Adipose tissue (tissue), 3 donors: ENCODE data around the gene CAMSAP3. TPM values are rescaled to one million over a fixed set of nuclear protein-coding genes. Genes with fewer than 3 reads are reported as not detected.

Experiments used
- H3K27ac ChIP-seq: one replicate; pipeline ENCODE4 v1.5.1; 2013; ENCODE audit warnings: low read depth, low read length
- WGBS, 3 donors: extraction: QIAGEN DNeasy Blood & Tissue Kit; methylation state at CpG; one replicate each; pipeline ENCODE4 v1.1.7; 2013; 5-methylcytosine and 5-hydroxymethylcytosine counted together
- polyA plus RNA-seq, 3 donors: library from polyadenylated mRNA; stranded (reverse); fragments of 200-250 nt; gene quantifications; one replicate each; pipeline ENCODE4 v1.2.3, GENCODE V29; 2013
- donor health status: healthy with polysubstance abuse.
- donor health status: Bipolar disorder and iron deficiency.
- donor health status: healthy.

The CAMSAP3 gene
- polyA plus RNA-seq, 3 donors = 0.11 to 23.1 (median 2.2) TPM

- H3K27ac ChIP-seq = no peak overlapping the region
- WGBS, 3 donors = 65 to 79% (median 71%) methylated on average over 13 to 14 of the region's 14 CpGs
Observed at GRCh38 chr19:7605490-7606222, 10.0 kb downstream of the CAMSAP3 start.

GRCh38 chr19:7606289-7606688, 10.6 kb downstream of the CAMSAP3 start:
- WGBS, 3 donors = 72 to 88% (median 80%) methylated on average over 16 to 17 of the region's 17 CpGs

DNA sequence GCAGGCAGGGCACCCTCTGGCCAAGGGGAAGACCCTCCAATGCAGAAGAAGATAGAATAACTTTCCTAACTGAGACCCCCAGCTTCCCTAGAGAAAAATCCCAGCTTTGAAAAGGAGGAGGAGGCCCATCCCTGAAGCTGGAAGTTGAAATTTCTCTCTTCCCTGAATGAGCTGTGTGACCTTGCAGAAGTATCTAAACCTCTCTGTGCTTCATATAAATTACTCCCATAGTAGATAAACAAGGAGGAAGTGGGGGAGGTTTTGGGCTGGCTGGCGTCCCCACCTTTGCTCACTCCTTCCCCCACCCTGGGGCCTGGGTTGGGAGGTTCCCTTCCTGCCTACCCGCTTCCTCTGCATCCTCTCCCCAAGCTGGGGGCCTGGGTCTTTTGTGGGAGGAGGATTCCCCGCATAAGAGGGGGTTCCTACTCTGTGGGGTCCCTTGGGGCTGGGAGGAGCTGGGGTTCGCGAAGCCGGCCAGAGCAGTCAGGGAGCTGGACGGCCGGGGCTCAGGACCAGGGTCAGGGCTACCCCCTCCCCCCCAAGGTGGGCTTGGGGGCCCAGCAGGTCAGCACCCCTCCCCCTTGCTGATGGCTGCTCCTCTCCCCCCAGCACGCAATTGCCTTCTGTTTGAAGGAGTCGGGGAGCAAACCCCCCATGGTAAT, 11.7 kb downstream of the CAMSAP3 start:
- 67 to 84% (median 68%) methylated on average over 8 to 10 of the region's 10 CpGs for WGBS, 3 donors
- H3K27ac ChIP-seq = no peak overlapping the region

More at GRCh38 chr19:7606289-7606688, 10.6 kb downstream of the CAMSAP3 start:
- no peak overlapping the region for H3K27ac ChIP-seq

- 86 to 92% (median 90%) methylated on average over 22 to 25 of the region's 25 CpGs for WGBS, 3 donors
- H3K27ac ChIP-seq = no peak overlapping the region
Observed at GRCh38 chr19:7607874-7608560, 12.4 kb downstream of the CAMSAP3 start.

GRCh38 chr19:7610491-7611240, 15.0 kb downstream of the CAMSAP3 start:
- no peak overlapping the region for H3K27ac ChIP-seq
- WGBS, 3 donors = 83 to 88% (median 84%) methylated on average over 30 to 31 of the region's 31 CpGs

DNA sequence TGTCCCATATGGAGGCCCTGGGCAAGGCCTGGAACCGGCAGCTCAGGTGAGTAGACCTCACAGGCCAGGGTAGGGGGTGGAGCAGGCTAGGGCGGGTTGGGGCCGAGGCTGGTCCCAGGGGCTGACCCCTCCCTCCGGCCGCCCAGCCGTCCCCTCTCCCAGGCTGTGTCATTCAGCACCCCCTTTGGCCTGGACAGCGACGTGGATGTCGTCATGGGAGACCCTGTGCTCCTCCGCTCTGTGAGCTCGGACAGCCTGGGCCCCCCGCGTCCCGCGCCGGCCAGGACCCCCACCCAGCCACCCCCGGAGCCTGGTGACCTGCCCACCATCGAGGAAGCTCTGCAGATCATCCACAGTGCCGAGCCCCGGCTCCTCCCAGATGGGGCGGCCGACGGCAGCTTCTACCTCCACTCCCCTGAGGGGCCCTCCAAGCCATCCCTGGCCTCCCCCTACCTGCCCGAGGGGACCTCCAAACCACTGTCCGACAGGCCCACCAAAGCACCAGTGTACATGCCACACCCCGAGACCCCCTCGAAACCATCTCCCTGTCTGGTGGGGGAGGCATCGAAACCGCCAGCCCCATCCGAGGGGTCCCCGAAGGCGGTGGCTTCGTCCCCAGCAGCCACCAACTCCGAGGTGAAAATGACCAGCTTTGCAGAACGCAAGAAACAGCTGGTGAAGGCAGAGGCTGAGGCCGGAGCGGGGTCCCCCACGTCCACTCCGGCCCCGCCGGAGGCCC, 16.0 kb downstream of the CAMSAP3 start:
- 84 to 93% (median 87%) methylated on average over 37 to 41 of the region's 41 CpGs for WGBS, 3 donors
- no peak overlapping the region for H3K27ac ChIP-seq

GRCh38 chr19:7612282-7613274, 16.9 kb downstream of the CAMSAP3 start:
- 91 to 92% (median 91%) methylated on average over 72 to 81 of the region's 81 CpGs for WGBS, 3 donors
- no peak overlapping the region for H3K27ac ChIP-seq

DNA sequence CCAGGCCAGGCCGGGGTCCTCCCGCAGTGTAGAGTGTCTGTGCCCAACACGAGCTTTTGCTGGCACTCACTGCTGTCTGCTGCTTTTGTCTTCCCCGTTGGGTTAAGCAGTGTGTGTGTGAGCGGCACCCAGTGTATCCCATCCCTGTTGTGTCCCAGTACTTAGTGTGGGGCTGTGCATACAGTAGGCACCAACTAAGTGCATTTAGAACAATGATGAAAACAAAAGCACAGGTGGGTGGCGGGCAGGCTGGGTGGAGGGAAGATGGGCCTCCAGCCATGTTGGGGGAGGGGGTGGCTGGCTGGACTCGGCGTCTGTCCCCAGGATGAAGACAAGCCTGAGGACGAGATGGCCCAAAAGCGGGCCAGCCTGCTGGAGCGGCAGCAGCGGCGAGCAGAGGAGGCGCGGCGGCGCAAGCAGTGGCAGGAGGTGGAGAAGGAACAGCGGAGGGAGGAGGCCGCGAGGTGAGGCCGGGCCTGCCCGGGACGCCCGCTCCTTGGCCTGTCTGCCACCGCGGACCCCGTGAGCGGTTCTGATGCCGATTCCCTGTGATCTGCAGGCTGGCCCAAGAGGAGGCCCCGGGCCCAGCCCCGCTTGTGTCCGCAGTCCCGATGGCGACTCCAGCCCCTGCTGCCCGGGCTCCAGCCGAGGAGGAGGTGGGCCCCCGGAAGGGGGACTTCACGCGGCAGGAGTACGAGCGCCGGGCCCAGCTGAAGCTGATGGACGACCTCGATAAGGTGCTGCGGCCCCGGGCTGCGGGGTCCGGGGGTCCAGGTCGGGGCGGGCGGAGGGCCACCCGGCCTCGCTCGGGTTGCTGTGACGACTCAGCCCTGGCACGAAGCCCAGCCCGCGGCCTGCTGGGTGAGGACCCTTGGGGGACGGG, 19.4 kb downstream of the CAMSAP3 start:
- 78 to 84% (median 84%) methylated on average over 47 to 59 of the region's 59 CpGs for WGBS, 3 donors
- no peak overlapping the region for H3K27ac ChIP-seq

DNA sequence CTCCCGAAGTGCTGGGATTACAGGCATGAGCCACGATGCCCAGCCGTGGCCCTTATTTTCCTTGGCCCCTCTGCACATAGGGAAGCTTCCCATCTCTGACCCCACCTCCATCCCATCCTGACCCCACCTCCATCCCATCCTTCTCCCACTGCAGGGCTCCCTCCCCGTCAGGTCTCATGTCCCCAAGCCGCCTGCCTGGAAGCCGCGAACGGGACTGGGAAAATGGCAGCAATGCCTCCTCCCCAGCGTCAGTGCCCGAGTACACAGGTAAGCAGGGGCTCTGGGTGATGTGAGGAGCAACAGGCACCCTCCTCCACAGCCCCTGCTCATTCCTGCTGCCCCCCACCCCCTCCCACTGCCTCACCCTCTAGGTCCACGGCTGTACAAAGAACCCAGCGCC, 21.5 kb downstream of the CAMSAP3 start:
- WGBS, 3 donors = 93 to 96% (median 93%) methylated on average over 12 of the region's 12 CpGs
- no peak overlapping the region for H3K27ac ChIP-seq

DNA sequence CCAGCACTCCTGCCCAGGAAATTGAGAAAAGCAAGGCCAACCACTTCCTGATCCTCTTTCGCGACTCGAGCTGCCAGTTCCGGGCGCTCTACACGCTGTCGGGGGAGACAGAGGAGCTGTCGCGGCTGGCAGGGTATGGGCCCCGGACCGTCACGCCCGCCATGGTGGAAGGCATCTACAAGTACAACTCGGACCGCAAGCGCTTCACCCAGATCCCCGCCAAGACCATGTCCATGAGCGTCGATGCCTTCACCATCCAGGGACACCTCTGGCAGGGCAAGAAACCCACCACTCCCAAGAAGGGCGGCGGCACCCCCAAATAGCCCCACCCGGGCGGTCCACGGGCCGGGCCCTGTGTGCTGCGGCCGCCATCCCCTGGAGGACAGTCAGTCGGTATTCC, 22.1 kb downstream of the CAMSAP3 start:
- 71 to 90% (median 78%) methylated on average over 28 of the region's 28 CpGs for WGBS, 3 donors
- H3K27ac ChIP-seq = no peak overlapping the region

DNA sequence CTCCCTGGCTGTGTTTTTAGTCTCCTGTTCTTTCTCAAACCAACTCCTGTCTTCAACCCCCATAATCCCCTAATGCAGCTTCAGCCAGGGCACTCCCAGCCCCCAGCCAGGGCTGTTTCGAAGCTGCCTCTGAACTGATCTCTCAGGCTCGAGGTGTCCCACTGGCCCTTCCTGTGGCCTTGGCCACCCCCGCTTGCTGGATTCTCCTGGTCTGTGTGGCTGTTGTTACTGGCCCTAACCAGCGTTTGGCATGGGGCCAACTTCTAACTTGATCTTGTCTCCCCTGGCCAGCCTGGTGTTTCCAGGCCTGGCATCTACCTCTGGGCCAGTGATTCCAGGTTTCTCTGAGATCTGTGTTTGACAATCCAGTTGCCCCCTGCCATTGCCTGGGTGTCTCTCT, 22.7 kb downstream of the CAMSAP3 start:
- no peak overlapping the region for H3K27ac ChIP-seq
- 23 to 68% (median 59%) methylated on average over 4 of the region's 4 CpGs for WGBS, 3 donors

- no peak overlapping the region for H3K27ac ChIP-seq
- 27 to 78% (median 75%) methylated on average over 20 to 21 of the region's 21 CpGs for WGBS, 3 donors
Observed at GRCh38 chr19:7618771-7619510, 23.3 kb downstream of the CAMSAP3 start.

- H3K27ac ChIP-seq = no peak overlapping the region
- 54 to 91% (median 85%) methylated on average over 46 to 48 of the region's 48 CpGs for WGBS, 3 donors
Observed at GRCh38 chr19:7619671-7620441, 24.2 kb downstream of the CAMSAP3 start.

DNA sequence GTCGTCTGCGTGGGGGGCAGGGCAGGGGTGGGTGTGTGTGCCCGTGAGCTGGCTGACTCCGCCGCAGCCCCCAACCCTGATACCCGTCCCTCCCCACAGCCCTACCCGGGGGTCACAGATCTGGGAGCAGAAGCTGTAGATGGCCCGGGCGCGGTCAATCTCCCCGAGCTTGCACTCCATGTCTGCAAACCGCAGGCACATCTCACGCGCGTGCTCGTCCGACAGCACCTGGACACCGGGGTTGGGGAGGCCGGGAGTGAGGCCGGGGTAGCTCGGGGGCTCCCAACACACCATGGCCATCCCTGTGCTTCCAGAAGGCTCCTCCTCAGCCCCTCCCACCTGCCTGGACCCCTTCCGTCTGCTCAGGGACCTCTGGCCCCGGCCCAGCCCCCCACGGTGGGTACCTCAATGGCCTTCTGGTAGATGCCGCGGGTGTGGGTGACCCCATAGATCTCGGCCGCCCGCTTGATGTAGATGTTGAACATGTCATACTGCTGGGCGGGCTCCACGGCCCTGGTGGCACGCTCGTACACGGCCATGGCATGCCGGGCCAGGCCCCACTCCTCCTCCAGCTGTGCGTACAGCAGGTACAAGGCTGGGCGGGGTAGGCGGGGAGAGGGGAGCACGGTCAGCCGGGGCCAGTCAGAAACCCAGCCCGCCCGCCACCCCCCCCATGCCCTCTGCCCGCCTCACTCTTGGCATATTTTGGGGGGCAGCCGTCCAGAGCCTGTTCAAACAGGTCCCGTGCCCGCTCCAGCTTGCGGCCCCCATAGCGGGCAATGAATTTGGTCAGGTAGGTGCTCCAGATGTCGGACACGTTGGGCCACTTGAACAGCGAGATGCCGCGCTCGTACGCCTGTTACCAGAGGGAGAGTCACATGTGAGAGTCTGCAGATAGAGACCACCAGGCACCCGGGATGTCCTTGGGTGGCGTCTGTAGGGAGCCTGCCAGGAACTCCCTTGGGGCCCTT, 25.1 kb downstream of the CAMSAP3 start:
- 93 to 95% (median 93%) methylated on average over 55 to 57 of the region's 57 CpGs for WGBS, 3 donors
- no peak overlapping the region for H3K27ac ChIP-seq
